Hypothalamus (tissue), 51 donors: ENCODE data around the gene SLC34A2.

ENCODE experiments used
- DNase-seq, 51 donors: peaks; one replicate each; lab custom pipeline; 2025; lab: John Stamatoyannopoulos, UW

The SLC34A2 gene

DNA sequence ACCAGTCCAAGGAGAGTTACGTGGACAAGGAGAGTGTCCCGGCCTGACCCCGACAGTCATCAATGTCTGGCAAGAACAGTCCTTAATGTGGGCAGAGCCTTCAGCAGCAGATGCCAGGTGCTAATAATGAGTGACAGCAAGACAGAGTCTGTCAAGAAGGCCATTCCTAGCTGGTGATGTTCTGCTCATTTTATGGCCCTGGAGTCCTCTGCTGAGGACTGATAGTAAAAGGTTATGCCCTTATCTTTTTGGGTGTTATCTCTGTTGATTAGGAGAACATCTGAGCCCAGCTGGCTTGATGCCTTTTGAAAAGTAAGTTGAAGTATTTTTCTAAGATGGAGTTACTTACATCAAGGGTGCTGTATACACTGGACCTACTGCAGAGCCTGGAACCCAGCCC lies 67.3 kb downstream of the SLC34A2 start:
- no peak for DNase-seq

DNA sequence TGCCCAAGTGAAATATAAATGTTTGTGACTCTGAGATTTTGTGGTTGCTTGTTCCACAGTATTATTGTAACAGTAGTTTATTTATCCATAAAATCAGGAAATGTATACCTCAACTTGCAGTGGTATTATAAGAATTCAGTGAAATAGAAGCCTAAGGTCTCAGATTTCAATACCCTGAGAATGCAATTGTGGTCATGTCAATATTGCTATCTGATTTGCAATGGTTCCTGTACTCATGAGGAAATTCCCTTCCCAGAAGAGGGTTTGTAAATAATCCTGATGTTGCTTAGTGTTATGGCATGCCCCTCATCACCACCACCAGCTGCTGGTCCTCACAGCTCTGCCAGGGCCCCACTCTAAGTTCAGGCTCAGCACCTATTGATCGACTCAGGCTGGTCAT lies 67.8 kb downstream of the SLC34A2 start:
- DNase-seq: no peak

DNA sequence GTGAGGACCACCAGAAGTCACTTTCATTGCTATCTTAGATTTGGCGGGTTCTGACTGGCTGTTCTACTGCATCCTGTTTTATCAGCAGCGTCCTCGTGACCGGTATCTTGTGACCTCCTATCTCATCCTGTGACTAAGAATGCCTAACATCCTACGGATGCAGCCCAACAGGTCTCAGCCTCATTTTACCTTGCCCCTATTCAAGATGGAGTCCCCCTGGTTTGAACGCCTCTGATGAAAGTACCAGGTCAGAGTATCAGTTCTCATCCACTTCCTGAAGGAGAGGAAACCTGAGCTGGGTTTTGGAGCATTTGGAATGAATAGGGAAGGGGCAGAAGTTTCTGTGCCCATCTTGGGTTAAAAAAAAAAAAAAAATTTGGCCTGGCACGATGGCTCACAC lies 70.2 kb downstream of the SLC34A2 start:
- DNase-seq: no peak

DNA sequence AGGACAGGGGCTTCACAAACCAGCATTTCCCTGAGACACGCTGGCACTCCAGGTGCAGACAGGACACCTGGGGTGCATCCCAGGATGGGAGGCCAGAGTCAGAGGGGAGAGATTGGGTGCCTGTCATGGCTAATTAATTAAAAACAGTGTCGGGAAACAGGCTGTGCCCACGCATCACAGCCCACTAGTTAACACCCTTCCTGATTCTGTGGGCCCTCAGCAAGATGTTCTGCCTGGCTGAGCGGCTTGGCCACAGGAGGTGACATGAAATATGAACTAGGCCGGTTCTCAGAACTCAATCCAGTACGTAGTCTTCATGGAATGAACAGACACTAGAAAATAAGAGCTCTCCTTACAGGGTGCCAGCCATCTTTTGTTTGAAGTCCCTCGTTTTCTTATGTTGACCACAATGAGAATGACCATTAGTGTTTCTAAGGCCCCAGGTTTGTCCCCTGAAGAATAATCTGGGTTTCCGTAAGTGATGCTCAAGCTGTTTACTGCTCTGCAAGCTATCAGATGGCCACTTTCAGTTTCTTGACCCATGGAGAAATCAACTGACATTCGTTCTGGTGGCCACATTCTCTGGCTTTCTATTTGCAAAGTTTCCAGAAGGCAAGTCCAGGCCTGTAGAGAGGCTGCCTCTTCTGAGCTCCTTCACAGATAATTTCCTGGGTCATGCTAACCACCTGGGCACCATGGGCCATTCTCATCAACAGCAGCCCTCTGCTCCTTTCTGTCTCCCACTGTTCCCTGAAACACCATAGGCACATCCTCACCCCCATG lies 72.3 kb downstream of the SLC34A2 start:
- DNase-seq: no peak
